NCI-H2081 treated with DMSO at 0.1 percent for 48 hours (cell line): Measurements from ENCODE around the gene TCF3.

Source experiments
- DNase-seq: peaks from one replicate; lab custom pipeline; 2025; lab: John Stamatoyannopoulos, UW

The TCF3 gene

GRCh38 chr19:1580957-1581356 lies 71.5 kb downstream of the TCF3 start:
- no peak for DNase-seq

- no peak for DNase-seq
Measured at GRCh38 chr19:1580382-1580781, 72.0 kb downstream of the TCF3 start.

- no peak for DNase-seq
Measured at GRCh38 chr19:1579222-1579621, 73.2 kb downstream of the TCF3 start.

- no peak for DNase-seq
Measured at GRCh38 chr19:1577929-1578618, 74.3 kb downstream of the TCF3 start.

GRCh38 chr19:1577090-1577928 lies 75.1 kb downstream of the TCF3 start:
- no peak for DNase-seq

GRCh38 chr19:1576242-1577089 lies 75.9 kb downstream of the TCF3 start:
- no peak for DNase-seq

- DNase-seq = no peak
Measured at GRCh38 chr19:1575323-1576241, 76.8 kb downstream of the TCF3 start.

GRCh38 chr19:1574354-1575136 lies 77.9 kb downstream of the TCF3 start:
- no peak for DNase-seq

- DNase-seq = no peak
Measured at GRCh38 chr19:1572795-1573194, 79.6 kb downstream of the TCF3 start.

- no peak for DNase-seq
Measured at GRCh38 chr19:1571358-1571757, 81.1 kb downstream of the TCF3 start.

- DNase-seq = no peak
Measured at GRCh38 chr19:1570836-1571235, 81.6 kb downstream of the TCF3 start.

GRCh38 chr19:1569997-1570396 lies 82.4 kb downstream of the TCF3 start:
- no peak for DNase-seq

GRCh38 chr19:1568320-1569019 lies 83.9 kb downstream of the TCF3 start, which contains the start of gene MEX3D:
MEX3D (minus strand) TSS chr19:1568325; CDS start chr19:1568058, 267 bp downstream.
- no peak for DNase-seq

- DNase-seq = no peak
Measured at GRCh38 chr19:1567848-1568227, 84.6 kb downstream of the TCF3 start.

GRCh38 chr19:1567116-1567847 lies 85.1 kb downstream of the TCF3 start:
- DNase-seq = no peak

GRCh38 chr19:1566392-1567115 lies 85.9 kb downstream of the TCF3 start:
- DNase-seq = no peak

GRCh38 chr19:1563251-1563650 lies 89.2 kb downstream of the TCF3 start:
- DNase-seq = no peak

GRCh38 chr19:1561236-1561842 lies 91.1 kb downstream of the TCF3 start:
- no peak for DNase-seq
